Esophagus squamous epithelium (tissue), 4 donors: Measurements from ENCODE around the gene SGCD.

Experiments used
- POLR2A ChIP-seq, 4 donors: fragments of 450-650 bp; IDR thresholded peaks; one replicate each; pipeline ENCODE4 v1.6.1; 2017; ENCODE audit warnings: antibody characterized with exemption in 4 of 4, mild to moderate bottlenecking in 4 of 4, moderate library complexity in 3 of 4
- TF ChIP-seq, protein P1 (sequence below), 6 experiments: fragments of 450-650 bp in 4 of 6; fragments of 200-600 bp in 2 of 6; sonication (generic) in 2 of 6; IDR thresholded peaks; one replicate each; pipeline ENCODE4 v1.5.1; 2016 to 2019; ENCODE audit warnings: antibody characterized with exemption in 6 of 6, mild to moderate bottlenecking in 4 of 6, moderate library complexity in 4 of 6

GRCh38 chr5:156326718-156327259 lies at the start of gene SGCD:
- TF ChIP-seq, protein P1, sequence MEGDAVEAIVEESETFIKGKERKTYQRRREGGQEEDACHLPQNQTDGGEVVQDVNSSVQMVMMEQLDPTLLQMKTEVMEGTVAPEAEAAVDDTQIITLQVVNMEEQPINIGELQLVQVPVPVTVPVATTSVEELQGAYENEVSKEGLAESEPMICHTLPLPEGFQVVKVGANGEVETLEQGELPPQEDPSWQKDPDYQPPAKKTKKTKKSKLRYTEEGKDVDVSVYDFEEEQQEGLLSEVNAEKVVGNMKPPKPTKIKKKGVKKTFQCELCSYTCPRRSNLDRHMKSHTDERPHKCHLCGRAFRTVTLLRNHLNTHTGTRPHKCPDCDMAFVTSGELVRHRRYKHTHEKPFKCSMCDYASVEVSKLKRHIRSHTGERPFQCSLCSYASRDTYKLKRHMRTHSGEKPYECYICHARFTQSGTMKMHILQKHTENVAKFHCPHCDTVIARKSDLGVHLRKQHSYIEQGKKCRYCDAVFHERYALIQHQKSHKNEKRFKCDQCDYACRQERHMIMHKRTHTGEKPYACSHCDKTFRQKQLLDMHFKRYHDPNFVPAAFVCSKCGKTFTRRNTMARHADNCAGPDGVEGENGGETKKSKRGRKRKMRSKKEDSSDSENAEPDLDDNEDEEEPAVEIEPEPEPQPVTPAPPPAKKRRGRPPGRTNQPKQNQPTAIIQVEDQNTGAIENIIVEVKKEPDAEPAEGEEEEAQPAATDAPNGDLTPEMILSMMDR (IDR thresholded peaks at IDR 0.05): no peak
- peak in 1 of 4 donors; percentile 15 for TF ChIP-seq POLR2A (IDR thresholded peaks at IDR 0.05)
